Hematopoietic multipotent progenitor cell (in vitro differentiated cells): ENCODE results near the gene GPR152. TPM values are rescaled to one million over a fixed set of nuclear protein-coding genes. Genes with fewer than 3 reads are reported as not detected.
"Not testable (repeated sequence)": the region's sequence is repeated elsewhere in the genome, so short reads cannot be mapped to it uniquely, and the experiment has no call there.

Source experiments
- DNase-seq, 3 donors: peaks; one replicate each; pipeline ENCODE4 v3.0.0-alpha.2; 2011 to 2015; ENCODE audit warnings: low read depth in 2 of 3, low spot score in 2 of 3
- total RNA-seq: library from RNA; depleted of rRNA; stranded (reverse); fragments of >200 nt; gene quantifications from one replicate; pipeline ENCODE4 v1.2.3, GENCODE V29; 2012

GPR152 gene
- total RNA-seq, 1 donor, result 0.27 TPM

DNA sequence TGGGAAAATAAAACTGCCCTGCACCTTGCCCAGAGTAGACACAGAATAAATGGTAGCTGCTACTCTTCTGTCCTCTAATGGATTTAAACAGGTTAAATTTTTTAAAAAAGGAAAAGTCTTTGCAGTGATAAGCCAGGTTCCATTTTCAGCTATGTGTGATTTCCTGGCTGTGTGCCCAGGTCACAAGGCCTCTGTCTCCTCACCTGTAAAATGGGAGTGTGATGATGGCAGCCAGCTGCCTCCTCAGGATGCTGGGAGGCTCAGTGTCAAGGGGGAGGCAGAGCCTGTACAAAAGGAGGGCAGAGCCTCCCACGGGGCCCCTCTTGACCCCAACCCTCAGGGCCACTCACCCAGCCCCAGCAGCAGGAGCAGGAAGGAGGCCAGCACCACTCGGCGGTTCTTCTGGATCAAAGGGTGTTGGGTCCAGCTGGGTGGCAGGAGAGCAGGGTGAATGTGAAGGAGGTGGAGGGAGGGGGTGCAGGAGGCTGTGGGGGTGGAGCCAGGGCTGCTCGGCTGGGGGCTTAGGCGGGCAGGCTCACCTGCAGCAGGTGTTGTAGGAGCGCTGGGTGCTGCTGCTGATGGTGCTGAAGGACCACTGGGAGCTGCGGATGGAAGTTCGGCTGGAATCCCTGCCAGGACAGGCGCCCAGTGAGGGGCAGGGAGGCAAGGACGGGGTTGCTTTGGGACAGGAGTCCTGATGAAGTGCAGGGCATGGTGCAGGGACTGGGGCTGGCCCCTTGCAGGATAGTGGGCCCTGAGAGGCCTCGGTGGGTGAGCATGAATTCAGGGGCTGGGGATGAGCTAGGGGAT lies 14.6 kb upstream of the GPR152 start:
- no peak for DNase-seq

DNA sequence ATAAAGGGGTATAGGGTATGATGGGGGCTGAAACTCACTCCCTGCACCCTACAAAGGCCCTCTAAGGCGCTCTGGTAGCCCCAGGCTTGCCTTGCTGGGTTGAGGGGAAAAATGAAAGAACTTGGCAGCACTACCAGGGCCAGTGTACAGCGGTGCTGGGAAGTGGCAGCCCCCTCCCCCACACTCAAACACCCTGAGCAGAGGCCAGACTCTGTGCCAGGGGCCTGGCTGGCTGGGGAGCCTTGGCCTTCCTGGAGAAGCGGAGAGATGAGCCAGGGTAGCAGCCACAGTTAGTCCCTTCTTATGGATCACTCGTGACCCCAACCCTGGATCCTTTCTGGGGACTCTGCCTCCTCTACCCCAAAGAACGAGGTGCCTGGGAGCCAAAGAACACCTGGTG lies 13.8 kb upstream of the GPR152 start:
- no peak for DNase-seq

DNA sequence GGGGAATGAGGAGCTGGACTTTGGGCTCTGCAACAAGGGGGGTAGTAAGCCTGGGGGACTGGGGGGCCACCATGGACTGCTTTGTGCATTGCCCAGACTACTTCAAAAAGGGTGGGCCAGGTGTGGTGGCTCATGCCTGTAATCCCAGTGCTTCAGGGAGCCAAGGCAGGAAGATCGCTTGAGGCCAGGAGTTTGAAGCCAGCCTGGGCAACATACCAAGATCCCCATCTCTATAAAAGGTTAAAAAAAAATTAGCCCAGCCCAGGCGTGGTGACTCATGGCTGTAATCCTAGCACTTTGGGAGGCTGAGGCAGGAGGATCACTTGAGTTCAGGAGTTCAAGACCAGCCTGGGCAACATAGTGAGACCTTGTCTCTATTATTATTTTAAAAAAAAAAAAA lies 13.0 kb upstream of the GPR152 start:
- DNase-seq, result not testable (repeated sequence)

DNA sequence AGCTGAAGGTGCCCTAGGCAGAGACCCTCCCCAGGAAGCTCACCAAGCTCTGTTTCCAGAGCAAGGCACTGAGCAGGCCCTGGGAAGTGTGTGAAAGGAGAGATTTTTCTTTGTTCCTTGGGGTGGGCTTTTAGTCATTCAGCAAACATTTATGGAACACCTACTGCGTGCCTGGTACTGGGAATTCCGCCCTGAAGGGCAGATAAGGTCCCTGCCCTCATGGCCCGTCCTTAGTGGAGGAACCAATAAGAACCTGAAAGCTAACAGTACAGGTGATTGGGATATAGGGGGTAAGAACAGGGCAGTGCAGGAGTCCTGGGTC lies 12.6 kb upstream of the GPR152 start:
- no peak for DNase-seq

DNA sequence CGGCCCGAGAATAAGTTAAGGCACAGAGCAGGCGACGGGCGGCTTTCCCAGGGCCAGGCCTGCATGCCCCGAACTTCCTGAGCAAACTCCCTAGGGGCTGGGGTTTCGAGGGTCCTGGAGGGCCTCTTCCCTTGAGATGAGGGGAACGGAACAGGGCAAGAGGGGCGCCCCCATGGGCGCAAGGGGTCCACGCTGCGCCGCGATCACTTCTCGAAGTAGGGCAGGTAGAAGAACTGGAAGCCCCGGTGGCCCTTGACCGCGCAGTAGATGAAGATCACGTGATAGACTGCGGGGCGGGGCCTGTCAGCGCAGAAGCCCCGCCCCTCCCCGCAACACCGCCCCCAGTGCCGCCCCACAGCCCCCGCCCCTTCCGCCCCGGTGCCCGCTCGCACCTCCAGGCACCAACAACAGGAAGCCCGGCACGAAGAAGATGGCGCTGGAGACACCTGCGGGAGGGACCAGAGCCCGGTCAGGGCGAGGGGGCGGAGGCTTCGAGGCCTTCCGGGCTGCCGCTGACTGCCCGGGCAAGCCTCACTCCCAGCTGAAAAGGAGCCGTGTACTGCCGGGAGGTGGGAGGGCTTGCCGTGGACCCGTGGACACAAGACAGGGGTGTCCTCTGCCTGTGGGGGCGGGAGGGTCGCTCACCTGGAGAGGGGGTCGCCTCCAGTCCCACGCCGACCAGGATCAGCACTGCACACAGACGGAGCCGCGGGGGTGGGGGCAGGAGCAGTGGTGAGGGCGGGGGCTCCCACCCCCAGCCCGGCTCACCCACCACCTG lies 12.1 kb upstream of the GPR152 start:
- DNase-seq, result peak; percentile 75 to 92 (median 89)

DNA sequence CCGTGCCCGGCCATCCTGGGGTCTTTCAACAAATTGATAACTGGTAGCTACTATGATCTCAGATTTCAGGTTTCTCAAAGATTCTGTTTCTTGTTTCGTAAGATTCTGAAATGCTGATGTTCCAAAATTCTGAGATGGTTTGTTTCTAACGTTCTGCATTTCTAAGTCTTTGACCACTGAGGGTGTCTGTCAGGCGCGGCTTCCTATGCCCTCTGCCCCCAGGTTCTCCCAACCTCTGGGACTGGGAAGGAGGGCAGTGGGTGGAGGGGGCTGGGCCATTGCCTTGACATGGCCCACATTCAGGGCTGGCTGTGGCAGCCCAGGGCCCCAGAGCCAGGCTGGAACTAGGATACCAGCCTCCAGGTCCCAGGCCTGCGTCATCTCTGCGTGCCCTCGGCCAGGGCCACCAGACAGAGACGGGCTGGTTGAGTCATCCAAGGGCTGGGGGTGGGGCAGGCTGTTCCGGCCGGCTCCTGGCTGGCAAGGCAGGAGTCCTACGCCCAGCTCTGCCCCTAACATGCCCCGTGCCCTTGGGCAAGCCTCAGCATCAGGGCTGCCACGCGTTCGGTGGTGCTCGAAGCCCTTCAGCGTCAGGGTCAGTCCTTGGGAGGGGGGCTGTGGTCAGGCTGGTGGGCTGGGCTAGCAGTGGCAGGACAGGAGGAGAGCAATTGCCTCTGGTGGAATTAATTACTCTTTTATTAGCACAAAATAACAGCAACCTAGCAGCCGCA lies 11.3 kb upstream of the GPR152 start:
- DNase-seq, result no peak

DNA sequence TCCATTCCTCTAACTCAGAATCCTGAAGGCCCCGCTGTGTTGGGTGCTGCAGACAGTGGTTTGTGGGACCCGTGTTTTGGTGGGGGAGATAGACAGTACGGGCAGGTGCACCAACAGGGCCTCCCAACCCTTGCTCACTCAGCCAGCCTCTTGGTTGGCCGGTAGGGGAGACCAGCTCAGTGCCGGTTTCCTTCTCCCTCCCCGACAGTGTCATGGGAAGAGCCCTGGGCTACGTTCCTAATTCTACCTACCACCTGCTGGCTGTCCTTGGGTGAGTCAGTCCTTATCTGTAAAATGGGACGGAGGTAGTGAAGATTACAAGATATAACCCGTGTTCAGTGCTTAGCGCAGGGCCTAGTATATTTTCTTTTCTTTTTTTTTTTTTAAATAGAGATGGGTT lies 10.7 kb upstream of the GPR152 start:
- no peak for DNase-seq

DNA sequence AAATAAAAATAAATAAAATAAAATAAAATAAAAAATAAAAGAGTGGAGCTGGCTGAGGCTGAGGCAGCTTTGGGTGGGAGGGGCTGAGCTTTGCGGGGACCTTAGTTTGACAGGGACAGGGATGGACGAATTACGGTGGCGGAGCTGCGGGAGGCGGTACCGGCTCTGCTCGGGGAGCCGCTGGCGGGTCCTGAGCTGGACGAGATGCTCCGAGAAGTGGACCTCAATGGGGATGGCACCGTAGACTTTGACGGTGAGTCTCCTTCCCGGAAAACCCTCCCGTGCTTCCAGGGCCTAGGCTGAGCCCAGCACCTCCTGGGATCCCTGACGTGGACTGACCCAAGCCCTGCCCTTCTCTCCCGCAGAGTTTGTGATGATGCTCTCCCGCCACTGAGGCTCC lies 5.7 kb upstream of the GPR152 start:
- DNase-seq, result no peak

DNA sequence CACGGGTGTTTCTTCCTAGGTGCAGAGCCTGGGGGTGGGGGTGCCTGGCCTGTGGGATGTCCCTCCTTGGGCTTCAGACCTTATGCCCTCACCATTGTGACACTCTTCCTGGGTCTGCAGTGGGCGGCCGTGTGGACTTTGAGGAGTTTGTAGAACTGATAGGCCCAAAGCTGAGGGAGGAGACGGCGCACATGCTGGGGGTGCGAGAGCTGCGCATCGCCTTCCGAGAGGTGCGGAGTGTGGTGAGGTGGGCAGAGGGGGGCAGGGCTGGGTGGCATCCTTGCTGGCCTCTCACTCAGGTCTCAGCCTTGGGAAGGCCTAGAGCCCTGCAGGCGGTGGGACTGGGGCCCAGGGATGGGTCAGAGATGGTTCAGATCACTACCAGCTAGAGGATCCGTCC lies 4.9 kb upstream of the GPR152 start:
- no peak for DNase-seq

DNA sequence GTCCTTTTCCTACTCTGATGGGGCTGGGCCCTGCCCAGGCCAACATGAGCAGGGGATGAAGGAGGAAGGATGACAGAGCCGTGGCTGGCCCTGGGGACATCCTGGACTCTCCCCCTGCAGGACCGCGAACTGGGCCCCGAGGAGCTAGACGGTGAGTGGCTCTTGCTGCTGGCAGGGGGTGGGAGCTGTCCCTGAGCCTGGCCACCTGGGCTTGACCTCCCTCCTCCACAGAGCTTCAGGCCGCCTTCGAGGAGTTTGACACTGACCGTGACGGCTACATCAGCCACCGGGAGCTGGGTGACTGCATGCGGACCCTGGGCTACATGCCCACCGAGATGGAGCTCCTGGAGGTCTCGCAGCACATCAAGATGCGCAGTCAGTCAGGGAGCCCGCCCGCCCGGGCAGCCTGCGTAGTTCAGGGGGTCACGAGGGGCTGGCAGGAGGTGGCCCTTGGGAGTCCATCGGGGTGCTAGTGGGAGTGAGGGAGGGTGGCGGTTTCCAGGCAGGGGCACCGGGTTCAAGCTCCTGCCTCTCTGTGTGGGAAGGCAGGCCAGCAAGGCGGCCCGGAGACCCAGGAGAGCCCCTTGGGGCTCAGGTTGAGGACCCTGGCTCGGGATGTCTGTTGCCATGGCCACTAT lies 3.7 kb upstream of the GPR152 start:
- no peak for DNase-seq

DNA sequence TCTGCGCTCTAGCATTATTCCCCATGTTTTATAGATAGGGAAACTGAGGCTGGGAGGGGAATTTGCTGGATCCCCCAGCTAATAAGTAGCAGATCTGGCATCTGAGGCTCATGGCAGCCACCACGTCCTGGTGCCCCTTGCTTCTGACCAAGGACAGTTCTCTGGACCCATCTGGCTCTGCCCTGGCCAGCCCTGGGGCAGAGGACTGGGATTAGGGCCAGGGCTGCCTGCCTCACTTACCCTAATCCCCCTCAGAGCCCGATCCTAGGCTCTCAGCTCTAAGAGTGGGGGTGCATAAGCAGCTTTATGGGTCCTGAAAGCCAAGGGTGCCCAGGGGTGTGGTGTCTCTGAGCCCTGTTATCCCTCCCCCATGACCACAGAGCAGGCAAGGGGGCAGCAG lies 2.5 kb upstream of the GPR152 start, which contains the start of gene CABP4:
TSS of gene CABP4 (plus strand) at position 301 of the 400 bp plus-strand sequence. CDS start at position 371, 70 bp downstream.
- DNase-seq, result no peak

DNA sequence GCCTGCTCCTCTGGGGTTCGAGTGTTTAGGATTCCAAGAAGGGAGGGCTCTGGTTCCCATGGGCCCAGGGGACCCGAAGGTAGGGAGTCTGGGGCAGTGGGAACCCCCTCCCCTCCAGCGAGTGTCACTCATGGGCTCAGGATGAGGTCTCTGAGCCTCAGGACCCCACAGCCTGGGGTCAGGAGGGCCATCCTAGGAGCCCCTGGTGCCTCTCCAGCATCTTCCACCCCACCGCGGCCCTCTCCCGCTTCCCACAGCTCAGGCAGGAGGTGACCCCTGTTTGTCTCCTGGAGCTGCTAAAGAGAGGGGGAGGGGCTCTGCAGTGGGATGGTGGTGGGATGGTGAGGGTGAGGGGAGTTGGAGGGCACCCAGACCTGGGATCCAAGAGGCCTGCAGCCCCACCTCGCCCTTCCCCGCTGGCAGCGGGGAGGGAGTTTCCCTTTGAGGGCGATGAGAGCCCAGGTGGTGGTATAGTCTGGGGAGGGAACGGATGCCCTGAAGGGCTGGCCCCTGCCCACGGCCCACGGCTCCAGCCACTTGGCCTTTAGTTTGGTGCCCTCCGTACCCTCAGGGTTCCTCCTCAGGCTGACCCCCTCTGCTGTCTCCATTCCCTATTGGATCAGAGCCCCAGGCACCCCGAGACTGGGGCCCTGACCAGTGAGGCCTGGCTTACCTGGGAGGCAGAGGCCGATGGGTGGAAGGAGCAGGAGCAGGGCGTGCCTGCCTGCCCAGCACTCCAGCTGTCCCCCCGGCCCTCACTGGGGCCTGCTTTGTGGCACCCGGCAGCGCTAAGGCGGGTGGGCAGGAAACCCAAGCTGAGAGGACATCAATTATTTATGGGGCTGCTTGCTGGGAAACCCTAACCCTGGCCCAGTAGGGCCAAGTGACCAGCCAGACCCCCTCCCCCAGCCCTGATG lies 1.5 kb upstream of the GPR152 start:
- no peak for DNase-seq

DNA sequence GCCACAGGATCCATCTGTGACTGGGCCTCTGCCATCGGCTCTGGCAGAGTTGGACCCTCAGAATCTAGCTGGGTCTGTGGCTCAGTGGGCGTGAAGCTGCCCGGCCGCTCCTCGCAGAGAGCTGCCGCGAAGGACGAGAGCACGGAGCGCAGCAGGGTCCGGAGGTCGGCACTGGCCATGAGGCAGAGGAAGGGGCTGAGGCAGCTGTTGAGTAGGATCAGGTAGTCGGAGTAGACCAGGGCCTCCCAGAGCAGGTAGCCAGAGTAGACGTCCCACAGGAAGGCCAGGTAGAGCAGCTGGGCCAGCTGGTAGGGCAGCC lies 912 bp downstream of the GPR152 start:
- no peak for DNase-seq

DNA sequence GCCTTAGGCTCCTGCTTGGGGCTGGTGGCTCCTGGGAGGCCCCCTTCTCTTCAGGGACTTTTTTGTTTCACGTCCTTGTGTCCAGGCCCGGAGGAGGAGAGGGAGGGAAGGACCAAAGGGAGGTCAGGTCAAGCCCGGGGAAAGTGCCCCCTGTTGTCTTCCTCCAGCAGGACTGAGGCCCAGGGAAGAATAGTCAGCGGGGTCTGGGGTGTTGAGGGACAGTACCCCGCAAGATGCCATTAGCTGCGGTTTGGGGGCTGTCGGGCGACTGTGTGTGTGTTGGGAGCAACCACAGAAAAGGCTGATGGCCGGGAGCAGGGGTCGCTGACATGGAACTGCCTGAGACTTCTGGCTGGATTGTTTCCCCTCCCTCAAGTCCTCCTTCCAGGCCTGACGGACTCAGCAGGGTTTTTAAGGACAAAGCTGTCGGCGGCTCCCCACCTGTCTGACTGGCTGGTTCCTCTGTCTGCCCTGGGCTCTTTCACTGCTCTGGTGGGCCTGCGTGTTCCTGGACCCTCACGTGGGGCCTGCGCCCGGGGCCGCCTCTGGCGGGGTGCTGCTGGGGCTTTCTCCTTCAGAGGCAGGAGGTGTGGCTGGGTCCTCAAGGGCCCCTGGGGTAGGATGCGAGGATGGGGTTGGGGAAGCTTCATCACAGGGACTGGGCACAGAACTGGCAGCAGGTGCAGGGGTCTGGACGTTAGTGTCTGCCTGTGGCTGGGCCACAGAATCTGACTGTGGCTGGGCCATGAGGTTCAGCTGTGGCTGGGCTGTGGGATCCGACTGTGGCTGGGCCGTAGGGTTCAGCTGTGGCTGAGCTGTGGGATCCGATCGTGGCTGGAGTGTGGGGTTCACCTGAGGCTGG lies 1.5 kb downstream of the GPR152 start:
- DNase-seq, result no peak

DNA sequence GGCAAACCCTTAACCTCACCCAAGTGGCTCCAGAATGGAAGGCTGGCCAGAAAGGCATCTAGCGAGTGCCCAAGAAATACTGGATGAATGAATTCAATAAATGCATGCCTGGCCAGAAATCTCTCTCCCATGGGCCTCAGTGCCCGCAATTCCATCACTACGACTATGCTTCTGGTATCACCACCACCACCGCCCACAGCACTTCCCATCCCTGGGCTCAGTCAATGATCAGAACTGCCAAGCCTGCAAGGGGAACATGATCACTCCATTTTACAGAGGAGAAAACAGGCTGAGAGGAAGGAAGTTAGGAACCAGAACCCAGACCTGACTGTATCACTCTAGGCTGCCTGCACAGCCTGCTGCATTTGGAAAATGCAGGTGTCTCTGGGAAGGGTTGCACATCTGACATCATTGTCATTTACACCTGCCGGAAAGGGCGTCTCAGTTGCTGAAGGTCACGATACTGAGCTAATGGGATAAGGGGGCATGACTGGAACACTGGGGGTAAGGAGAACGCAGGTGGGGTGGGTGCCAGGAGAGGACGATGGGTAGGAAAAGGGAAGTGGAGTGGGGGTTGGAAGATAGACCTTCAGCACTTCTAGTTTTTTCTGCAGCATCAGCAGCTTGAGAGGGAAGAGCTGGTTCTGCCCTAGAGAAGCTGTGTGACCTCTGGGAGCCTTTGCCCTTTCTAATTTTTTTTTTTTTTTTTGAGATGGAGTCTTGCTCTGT lies 3.2 kb downstream of the GPR152 start:
- no peak for DNase-seq

DNA sequence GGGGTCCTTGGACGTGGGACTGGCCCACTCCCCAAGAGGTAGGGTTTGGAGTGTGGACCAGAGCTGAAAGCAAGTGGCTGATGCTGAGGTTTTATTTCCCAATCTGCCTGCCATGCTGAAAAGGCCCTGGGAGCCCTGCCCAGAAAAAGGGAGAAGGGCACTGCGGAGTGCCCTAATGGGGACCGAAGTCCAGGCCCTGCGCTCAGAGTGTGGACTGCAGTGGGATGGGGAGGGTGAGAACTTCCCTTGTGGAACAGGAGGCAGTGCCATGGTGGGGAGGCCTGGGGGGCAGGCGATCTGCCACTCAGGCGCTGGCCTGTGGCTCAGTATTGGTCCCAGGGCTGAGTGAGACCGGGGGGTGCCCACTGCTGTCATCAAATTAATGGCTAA lies 4.3 kb downstream of the GPR152 start:
- DNase-seq, result no peak

DNA sequence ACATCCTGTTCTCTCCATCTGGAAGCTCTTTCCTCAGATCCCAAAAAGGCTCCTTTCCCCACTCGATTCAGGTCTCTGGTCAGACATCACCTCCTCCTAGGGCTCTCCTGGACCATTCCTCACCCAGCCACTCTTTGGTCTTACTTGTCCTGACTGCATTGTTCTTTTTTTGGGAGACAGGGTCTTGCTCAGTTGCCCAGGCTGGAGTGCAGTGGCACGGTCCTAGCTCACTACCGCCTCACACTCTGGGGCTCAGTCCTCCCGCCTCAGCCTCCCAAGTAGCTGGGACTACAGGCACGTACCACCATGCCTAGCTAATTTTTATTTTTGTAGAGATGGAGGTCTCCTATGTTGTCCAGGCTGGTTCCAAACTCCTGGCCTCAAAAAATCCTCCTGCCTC lies 7.0 kb downstream of the GPR152 start:
- DNase-seq, result no peak
